GM21825 (cell line): ENCODE measurements around the gene ZNF804A.

Experiments
- ATAC-seq: cut with Tn5 transposase; IDR thresholded peaks from one replicate; pipeline ENCODE4 v1.9.1; 2021; ENCODE audit warnings: mild to moderate bottlenecking, moderate library complexity; ENCODE audit not compliant: unreplicated experiment

Gene ZNF804A

DNA sequence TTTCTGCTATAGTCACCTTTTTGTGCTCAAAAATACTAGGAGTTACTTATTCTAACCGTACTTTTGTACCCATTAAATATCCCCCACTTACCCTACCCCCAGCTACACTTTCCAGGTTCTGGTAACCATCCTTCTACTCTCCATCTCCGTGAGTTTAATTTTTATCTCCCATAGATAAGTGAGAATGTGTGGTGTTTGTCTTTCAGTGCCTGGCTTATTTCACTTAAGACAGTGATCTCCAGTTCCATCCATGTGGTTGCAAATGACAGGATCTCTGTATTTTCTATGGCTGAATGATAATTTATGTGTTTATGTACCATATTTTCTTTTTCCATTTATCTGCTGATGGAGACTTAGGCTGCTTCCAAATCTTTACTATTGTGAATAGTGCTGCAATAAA lies 323.3 kb downstream of the ZNF804A start:
- no peak for ATAC-seq

DNA sequence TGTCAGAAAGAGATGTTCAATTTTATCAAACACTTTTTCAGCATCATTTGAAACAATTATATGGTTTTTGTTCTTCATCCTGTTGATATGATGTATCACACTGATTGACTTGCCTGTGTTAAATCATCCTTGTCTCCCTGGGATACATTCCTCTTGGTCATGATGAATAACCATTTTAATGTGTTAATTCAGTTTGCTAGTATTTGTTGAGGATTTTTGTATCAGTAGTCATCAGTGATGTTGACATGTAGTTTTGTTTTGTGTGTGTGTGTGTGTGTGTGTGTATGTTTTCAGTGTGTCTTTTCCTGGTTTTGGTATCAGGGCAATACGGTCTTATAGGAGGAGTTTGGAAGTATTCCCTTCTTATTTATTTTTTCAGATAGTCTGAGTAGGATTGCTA lies 325.4 kb downstream of the ZNF804A start:
- ATAC-seq, result no peak

DNA sequence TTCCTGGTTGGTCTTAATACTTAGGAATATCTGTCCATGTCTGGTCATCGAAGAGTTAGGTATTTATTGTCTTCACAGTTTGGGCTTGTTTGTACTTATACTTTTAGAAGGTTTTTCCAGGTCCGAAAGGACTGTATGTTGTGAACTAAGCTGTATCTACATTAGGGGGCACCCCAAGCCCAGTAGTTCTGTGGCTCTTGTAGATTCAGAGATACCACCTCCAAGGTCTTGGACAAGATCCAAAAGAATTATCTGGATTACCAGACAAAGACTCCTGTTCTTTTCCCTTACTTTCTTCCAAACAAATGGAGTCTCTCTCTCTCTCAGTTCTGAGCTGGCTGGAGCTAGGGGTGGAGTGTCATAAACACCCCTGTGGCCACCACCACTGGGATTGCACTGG lies 328.7 kb downstream of the ZNF804A start:
- no peak for ATAC-seq

DNA sequence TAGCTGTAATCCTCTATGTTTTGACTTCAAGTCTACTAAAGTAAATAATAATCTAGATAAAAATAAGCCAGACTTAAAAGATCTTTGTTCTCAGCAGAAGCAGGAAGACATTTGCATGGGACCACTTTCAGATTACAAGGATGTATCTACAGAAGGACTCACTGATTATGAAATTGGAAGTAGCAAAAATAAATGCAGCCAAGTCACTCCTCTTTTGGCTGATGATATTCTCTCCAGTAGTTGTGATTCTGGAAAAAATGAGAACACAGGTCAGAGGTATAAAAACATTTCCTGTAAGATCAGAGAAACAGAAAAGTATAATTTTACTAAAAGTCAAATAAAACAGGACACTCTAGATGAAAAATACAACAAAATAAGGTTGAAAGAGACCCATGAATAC lies 338.4 kb downstream of the ZNF804A start:
- ATAC-seq, result no peak

DNA sequence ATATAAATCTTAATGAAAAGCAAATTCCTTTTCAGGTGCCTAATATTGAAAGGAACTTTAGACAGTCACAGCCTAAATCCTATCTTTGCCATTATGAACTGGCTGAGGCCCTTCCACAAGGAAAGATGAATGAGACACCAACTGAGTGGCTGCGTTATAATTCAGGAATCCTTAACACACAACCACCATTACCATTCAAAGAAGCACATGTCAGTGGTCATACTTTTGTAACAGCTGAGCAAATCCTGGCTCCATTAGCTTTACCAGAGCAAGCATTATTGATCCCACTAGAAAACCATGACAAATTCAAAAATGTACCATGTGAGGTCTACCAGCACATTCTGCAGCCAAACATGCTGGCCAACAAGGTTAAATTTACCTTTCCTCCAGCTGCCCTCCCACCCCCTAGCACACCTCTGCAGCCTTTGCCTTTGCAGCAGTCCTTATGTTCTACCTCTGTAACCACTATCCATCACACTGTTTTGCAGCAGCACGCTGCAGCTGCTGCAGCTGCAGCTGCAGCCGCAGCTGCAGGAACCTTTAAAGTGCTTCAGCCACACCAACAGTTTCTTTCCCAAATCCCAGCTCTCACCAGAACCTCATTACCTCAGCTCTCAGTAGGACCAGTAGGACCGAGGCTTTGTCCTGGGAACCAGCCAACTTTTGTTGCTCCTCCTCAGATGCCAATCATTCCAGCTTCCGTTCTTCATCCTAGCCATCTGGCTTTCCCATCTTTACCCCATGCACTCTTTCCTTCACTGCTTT lies 340.1 kb downstream of the ZNF804A start:
- ATAC-seq, result no peak

DNA sequence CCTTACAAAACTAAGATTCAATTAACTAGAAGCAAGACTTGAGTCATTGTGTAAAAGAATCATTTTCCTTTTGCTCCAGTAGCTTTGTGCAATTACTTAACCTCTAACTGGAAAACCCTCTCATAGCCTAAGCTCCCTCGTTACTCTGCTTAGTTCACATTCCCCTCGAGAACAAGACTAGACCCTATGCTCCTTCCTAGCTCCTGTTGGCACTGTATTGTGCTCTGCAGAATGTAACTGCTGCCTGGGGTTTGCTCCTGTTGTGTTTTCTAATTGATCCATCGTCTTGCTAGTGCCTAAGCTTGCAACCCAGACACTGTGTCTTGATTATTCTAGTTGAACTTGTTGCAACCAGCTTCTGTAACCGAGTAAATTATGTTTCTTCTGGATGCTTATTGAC lies 347.0 kb downstream of the ZNF804A start:
- ATAC-seq, result no peak

DNA sequence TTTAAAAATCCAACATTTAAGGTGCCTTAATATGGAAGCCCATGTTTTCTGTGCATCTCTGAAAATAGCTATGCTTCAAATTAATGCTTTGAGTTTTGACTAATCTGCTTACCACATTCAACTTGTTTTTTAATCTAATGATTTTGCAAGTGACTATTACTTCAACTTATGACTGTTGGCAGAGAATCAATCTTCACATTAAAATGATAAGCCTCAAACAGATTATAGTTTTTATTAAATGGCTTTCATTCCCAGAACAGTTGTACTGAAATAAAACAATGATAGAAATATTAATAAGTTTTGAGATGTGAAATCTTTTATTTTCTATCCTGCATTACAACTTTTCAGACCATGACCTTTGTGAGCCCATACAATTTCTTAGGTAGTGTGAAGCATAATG lies 347.5 kb downstream of the ZNF804A start:
- no peak for ATAC-seq

DNA sequence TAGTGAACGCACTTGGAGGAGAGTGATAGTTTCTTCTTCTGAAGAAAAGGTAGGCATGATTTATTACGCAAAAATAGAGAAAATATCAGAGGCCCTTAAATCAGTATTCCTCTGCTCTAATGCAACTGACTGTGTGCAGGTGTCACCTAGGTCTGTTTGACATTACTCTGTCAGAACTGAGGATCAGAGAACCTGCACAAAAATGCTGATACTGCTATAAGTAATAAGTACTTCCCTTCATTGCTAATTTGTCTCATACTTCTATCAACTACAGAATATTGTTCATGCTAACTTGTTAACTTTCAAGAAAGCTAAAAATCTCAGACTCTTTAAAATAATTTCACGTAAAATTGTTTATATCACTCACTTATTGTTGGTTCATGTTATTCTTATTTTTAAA lies 358.5 kb downstream of the ZNF804A start:
- ATAC-seq, result no peak

DNA sequence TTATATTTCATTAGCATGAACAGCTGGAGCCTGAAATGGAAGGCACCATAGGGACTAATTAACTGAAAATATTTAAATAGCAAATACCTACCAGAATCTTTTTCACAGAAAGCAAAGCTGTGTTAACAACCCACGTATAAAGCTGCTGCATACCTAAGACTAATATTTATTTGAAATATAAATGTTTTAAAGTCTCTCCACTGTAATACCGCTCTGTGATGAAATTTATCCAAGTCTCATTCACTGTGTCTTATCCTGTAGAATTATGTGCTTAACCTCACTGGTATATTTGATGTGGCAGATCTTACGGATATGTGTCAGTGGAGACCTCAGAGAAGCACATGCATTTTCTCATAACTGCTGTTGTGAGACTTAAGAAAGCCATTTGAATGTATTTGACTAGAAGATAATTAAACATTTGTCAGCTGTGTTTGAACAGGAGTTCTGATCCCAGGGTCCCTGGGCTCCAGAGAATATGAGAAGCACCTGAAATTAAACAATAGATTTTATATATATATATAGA lies 373.3 kb downstream of the ZNF804A start:
- no peak for ATAC-seq
